GM12801 (cell line): ENCODE results near the gene ETV6.

Experiments used
- TF ChIP-seq, protein P1 (sequence below): IDR thresholded peaks from one replicate; pipeline ENCODE4 v1.5.1; 2011; ENCODE audit warnings: control low read depth; ENCODE audit not compliant: insufficient read length; ENCODE audit errors: extremely low read depth

The ETV6 gene

GRCh38 chr12:11891754-11892386 lies 242.4 kb downstream of the ETV6 start:
- TF ChIP-seq, protein P1, sequence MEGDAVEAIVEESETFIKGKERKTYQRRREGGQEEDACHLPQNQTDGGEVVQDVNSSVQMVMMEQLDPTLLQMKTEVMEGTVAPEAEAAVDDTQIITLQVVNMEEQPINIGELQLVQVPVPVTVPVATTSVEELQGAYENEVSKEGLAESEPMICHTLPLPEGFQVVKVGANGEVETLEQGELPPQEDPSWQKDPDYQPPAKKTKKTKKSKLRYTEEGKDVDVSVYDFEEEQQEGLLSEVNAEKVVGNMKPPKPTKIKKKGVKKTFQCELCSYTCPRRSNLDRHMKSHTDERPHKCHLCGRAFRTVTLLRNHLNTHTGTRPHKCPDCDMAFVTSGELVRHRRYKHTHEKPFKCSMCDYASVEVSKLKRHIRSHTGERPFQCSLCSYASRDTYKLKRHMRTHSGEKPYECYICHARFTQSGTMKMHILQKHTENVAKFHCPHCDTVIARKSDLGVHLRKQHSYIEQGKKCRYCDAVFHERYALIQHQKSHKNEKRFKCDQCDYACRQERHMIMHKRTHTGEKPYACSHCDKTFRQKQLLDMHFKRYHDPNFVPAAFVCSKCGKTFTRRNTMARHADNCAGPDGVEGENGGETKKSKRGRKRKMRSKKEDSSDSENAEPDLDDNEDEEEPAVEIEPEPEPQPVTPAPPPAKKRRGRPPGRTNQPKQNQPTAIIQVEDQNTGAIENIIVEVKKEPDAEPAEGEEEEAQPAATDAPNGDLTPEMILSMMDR = no peak

DNA sequence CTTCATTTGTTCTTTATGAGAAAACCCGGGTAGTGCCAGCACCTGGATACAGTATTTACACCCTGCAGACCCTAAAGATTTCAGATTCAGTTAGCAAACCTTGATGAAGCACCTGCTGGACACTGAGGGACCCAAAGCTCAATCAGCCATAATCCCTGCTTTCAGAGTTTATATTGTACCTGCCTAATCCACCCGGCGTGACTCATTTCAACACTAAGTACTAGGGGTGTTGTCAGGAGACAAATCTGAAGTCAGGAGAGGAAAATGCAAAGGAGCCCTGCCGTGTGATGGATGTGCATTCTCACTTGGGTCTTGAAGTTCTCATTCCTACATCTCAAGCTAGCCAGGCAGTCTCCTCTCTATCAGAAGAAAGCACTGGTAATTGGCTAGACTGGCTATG lies 244.5 kb downstream of the ETV6 start:
- TF ChIP-seq, protein P1 = no peak

DNA sequence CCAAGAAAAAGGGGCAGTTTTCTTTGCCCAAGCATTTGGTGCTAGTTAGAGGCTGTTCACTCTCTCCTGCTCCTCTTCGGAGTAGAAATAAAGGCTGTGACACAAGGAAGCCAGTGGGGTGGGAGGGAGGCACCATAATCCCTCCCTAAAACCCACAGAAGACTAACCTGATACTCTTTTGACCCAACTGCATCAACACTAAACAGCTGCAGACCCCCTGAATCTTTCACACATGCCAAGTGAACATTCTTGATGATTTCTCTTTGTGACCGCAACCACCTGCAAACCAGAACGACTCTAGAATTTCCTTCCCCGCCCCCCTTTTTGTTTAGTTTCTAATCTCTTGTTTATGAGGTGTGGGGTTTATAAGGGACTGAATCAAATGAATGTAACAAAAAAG lies 245.4 kb downstream of the ETV6 start:
- TF ChIP-seq, protein P1 = no peak

- TF ChIP-seq, protein P1 = no peak
These were observed 246.1 kb downstream of the ETV6 start for GRCh38 chr12:11895421-11896078.

DNA sequence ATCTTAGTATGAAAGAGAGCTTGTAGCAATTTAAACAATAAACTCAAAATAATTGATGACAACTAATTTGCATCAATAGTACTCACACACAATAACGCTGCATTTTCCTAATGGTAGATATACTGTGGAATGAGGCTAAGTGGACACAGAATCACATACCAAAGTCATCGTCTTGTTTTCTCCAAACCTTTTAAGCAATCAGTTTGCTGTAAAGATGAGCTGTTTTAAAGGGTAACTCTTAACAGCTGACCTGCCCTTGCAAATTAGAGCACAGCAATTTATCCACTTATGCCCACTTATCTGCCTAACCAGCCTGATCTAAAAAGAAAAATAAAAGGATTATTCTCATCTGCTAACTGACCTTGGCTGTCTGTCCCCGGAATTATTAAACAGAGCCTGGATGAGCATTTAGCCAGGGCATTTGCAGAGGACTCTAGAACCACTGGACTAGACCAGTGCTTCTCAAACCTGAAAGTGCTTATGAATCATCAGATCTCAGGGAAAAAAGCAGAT lies 247.0 kb downstream of the ETV6 start:
- TF ChIP-seq, protein P1 = no peak

GRCh38 chr12:11897923-11898322 lies 248.4 kb downstream of the ETV6 start:
- TF ChIP-seq, protein P1 = no peak

- TF ChIP-seq, protein P1 = no peak
These were observed 252.4 kb downstream of the ETV6 start for GRCh38 chr12:11901701-11902524.
